Liver (tissue), 3 donors: ENCODE results near the gene SIRPA.

Source experiments
- CTCF ChIP-seq: fragments of 150-350 bp; IDR thresholded peaks from 2 replicates; pipeline ENCODE4 v1.5.1; 2017; ENCODE audit warnings: improper control_type of control experiment, low read depth, low read length; ENCODE audit not compliant: missing input control
- MAX ChIP-seq: IDR thresholded peaks from 2 replicates; pipeline ENCODE4 v1.6.1; 2016; ENCODE audit warnings: antibody characterized with exemption
- RAD21 ChIP-seq, 2 donors: IDR thresholded peaks; 2 replicates each; pipeline ENCODE4 v1.6.1; 2016; ENCODE audit warnings: antibody characterized with exemption in 2 of 2, mild to moderate bottlenecking in 2 of 2
- SP1 ChIP-seq: IDR thresholded peaks from 2 replicates; pipeline ENCODE4 v1.6.1; 2018; ENCODE audit warnings: antibody characterized with exemption, mild to moderate bottlenecking
- TAF1 ChIP-seq: conservative IDR thresholded peaks from 2 replicates; pipeline ENCODE4 v1.6.1; 2016; ENCODE audit warnings: antibody characterized with exemption, mild to moderate bottlenecking
- ZBTB33 ChIP-seq: IDR thresholded peaks from 2 replicates; pipeline ENCODE4 v1.6.1; 2016; ENCODE audit warnings: antibody characterized with exemption
- donor health status: healthy.
- donor health status: healthy.

GRCh38 chr20:1861347-1861976 lies 33.7 kb upstream of the SIRPA start:
- TF ChIP-seq CTCF (no peak), ZBTB33 (no peak), TAF1 (no peak), RAD21 (IDR thresholded peaks at IDR 0.05) (no peak), SP1 (no peak), MAX (no peak)
